ENCODE measurements around the gene SYT11. TPM values are rescaled to one million over a fixed set of nuclear protein-coding genes. Genes with fewer than 3 reads are reported as not detected.

SYT11 gene
- polyA plus RNA-seq, 1 experiment = 36.6 TPM

GRCh38 chr1:155856975-155857930 is 2.1 kb upstream of the SYT11 start, which contains the start of gene GON4L:
Gene GON4L (minus strand): TSS chr1:155857214. CDS start chr1:155853780, 3,434 bp downstream.
- peak; percentile 56 for DNase-seq (ENCODE audit: low read depth)
- Histone ChIP-seq H3K27me3 (ENCODE audit: control insufficient read depth, insufficient read depth, low read length) (no peaks in the 10 kb centered on the region), H3K4me3 (ENCODE audit: low read depth, low read length) (peak within 1 kb of the TSS; percentile 91), H3K36me3 (ENCODE audit: control insufficient read depth, insufficient read depth, low read length) (peaks cover 8% of the 10 kb centered on the region)
- ChIA-PET POLR2A (interaction anchor here (0.6 to 0.8 kb wide), 3 partner anchors 53 to 77 kb away, joined by 3 to 10 read pairs (median 3); partner anchors contain the start of gene KHDC4), CTCF (interaction anchor here (1.5 kb wide), 1 partner anchor 22 kb away, joined by 3 read pairs; no protein-coding TSS in a partner anchor)
- TF ChIP-seq, protein P1, sequence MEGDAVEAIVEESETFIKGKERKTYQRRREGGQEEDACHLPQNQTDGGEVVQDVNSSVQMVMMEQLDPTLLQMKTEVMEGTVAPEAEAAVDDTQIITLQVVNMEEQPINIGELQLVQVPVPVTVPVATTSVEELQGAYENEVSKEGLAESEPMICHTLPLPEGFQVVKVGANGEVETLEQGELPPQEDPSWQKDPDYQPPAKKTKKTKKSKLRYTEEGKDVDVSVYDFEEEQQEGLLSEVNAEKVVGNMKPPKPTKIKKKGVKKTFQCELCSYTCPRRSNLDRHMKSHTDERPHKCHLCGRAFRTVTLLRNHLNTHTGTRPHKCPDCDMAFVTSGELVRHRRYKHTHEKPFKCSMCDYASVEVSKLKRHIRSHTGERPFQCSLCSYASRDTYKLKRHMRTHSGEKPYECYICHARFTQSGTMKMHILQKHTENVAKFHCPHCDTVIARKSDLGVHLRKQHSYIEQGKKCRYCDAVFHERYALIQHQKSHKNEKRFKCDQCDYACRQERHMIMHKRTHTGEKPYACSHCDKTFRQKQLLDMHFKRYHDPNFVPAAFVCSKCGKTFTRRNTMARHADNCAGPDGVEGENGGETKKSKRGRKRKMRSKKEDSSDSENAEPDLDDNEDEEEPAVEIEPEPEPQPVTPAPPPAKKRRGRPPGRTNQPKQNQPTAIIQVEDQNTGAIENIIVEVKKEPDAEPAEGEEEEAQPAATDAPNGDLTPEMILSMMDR (IDR thresholded peaks at IDR 0.05; ENCODE audit: insufficient read depth, low read depth, low read length) = no peak

GRCh38 chr1:155858800-155859233 is 550 bp upstream of the SYT11 start:
- DNase-seq (ENCODE audit: low read depth) = no peak
- Histone ChIP-seq H3K4me3 (ENCODE audit: low read depth, low read length) (peak overlapping the region; percentile 37), H3K27me3 (ENCODE audit: control insufficient read depth, insufficient read depth, low read length) (no peaks in the 10 kb centered on the region), H3K36me3 (ENCODE audit: control insufficient read depth, insufficient read depth, low read length) (no peaks in the 10 kb centered on the region; the same call in 1 of the 2 replicates)
- ChIA-PET CTCF (interaction anchor here (0.8 to 1.3 kb wide), 2 partner anchors 10 to 17 kb away, joined by 3 read pairs; no protein-coding TSS in a partner anchor), POLR2A (interaction anchor here (1.4 to 1.5 kb wide), 2 partner anchors 34 to 75 kb away, joined by 3 to 9 read pairs; no protein-coding TSS in a partner anchor)
- TF ChIP-seq, protein P1 (IDR thresholded peaks at IDR 0.05; ENCODE audit: insufficient read depth, low read depth, low read length) = no peak

GRCh38 chr1:155859881-155860871 is 809 bp downstream of the SYT11 start:
- POLR2A ChIA-PET = interaction anchor here (0.5 to 1.5 kb wide), 3 partner anchors 8 to 73 kb away, joined by 3 to 9 read pairs (median 3); no protein-coding TSS in a partner anchor
- TF ChIP-seq, protein P1 (IDR thresholded peaks at IDR 0.05; ENCODE audit: insufficient read depth, low read depth, low read length) = no peak
- no peaks in the 10 kb centered on the region for H3K27me3 ChIP-seq (ENCODE audit: control insufficient read depth, insufficient read depth, low read length)
- CTCF ChIA-PET = interaction anchor here (0.6 to 1.3 kb wide), 5 partner anchors 9 to 102 kb away, joined by 3 read pairs; no protein-coding TSS in a partner anchor
- no peak for DNase-seq (ENCODE audit: low read depth)
- peak overlapping the region; percentile 40 for H3K4me3 ChIP-seq (ENCODE audit: low read depth, low read length)
- H3K36me3 ChIP-seq (ENCODE audit: control insufficient read depth, insufficient read depth, low read length) = no peaks in the 10 kb centered on the region; the same call in 1 of the 2 replicates

GRCh38 chr1:155860970-155861510 is 1.7 kb downstream of the SYT11 start:
- ChIA-PET POLR2A (no interaction called here), CTCF (interaction anchor here (1.8 kb wide), 1 partner anchor 11 kb away, joined by 4 read pairs; no protein-coding TSS in a partner anchor)
- TF ChIP-seq, protein P1 (IDR thresholded peaks at IDR 0.05; ENCODE audit: insufficient read depth, low read depth, low read length) = no peak

More at GRCh38 chr1:155860970-155861510, 1.7 kb downstream of the SYT11 start:
- DNase-seq (ENCODE audit: low read depth) = no peak
- Histone ChIP-seq H3K27me3 (ENCODE audit: control insufficient read depth, insufficient read depth, low read length) (no peaks in the 10 kb centered on the region), H3K36me3 (ENCODE audit: control insufficient read depth, insufficient read depth, low read length) (no peaks in the 10 kb centered on the region), H3K4me3 (ENCODE audit: low read depth, low read length) (peak overlapping the region; percentile 40)
